Activated CD4-positive, alpha-beta T cell treated with anti-CD3 and anti-CD28 coated beads for 48 hours (primary cell): ENCODE data around the gene ENTPD2.
A peak's percentile ranks its signal among the peaks of the same experiment; 100 is the strongest.
"Not testable (repeated sequence)": the region's sequence is repeated elsewhere in the genome, so short reads cannot be mapped to it uniquely, and the experiment has no call there.

Experiments used
- DNase-seq: peaks from one replicate; pipeline ENCODE4 v3.0.0-alpha.2; 2020

Gene ENTPD2

GRCh38 chr9:137063311-137064026 is 9.6 kb upstream of the ENTPD2 start:
- DNase-seq = no peak

GRCh38 chr9:137062798-137063197 is 8.9 kb upstream of the ENTPD2 start:
- DNase-seq = not testable (repeated sequence)

GRCh38 chr9:137062384-137062783 is 8.5 kb upstream of the ENTPD2 start:
- no peak for DNase-seq

- no peak for DNase-seq
These were observed 4.8 kb upstream of the ENTPD2 start for GRCh38 chr9:137058521-137059234.

- DNase-seq = no peak
These were observed 3.7 kb upstream of the ENTPD2 start for GRCh38 chr9:137057545-137057944.

GRCh38 chr9:137056739-137057415 is 3.0 kb upstream of the ENTPD2 start:
- no peak for DNase-seq

GRCh38 chr9:137055385-137056364 is 1.8 kb upstream of the ENTPD2 start:
- DNase-seq = no peak

GRCh38 chr9:137054932-137055384 is 1.1 kb upstream of the ENTPD2 start:
- DNase-seq = no peak

GRCh38 chr9:137052998-137053943 is 590 bp downstream of the ENTPD2 start:
- no peak for DNase-seq

- DNase-seq = no peak
These were observed 1.6 kb downstream of the ENTPD2 start for GRCh38 chr9:137052293-137052692.

GRCh38 chr9:137051145-137051724 is 2.6 kb downstream of the ENTPD2 start:
- no peak for DNase-seq

GRCh38 chr9:137050570-137050969 is 3.3 kb downstream of the ENTPD2 start:
- DNase-seq = no peak

GRCh38 chr9:137049544-137050449 is 4.1 kb downstream of the ENTPD2 start:
- DNase-seq = peak; percentile 85

- DNase-seq = no peak
These were observed 5.0 kb downstream of the ENTPD2 start for GRCh38 chr9:137048655-137049543.

- DNase-seq = peak; percentile 89
These were observed 7.6 kb downstream of the ENTPD2 start, which contains the start of gene NPDC1 for GRCh38 chr9:137046088-137046787. Gene NPDC1 (minus strand): TSS chr9:137046177. CDS start chr9:137045989, 188 bp downstream.

GRCh38 chr9:137045294-137046087 is 8.4 kb downstream of the ENTPD2 start:
- peak; percentile 44 for DNase-seq
